Lung (tissue), 12 donors: ENCODE data around the gene ADRB2. TPM values are rescaled to one million over a fixed set of nuclear protein-coding genes. Genes with fewer than 3 reads are reported as not detected.
A peak's percentile ranks its signal among the peaks of the same experiment; 100 is the strongest.

Source experiments
- ATAC-seq: fragments of 200-7000 bp; cut with Tn5 transposase; one replicate; pipeline ENCODE4 v1.9.1; 2020; ENCODE audit warnings: moderate number of reproducible peaks; ENCODE audit not compliant: insufficient read depth, low FRiP score
- DNase-seq, 3 donors: peaks; one replicate each; pipeline ENCODE4 v3.0.0-alpha.2; 2013 to 2017
- H3K27ac ChIP-seq, 2 donors: one replicate each; pipeline ENCODE4 v1.5.1; 2013; ENCODE audit warnings: mild to moderate bottlenecking in 2 of 2, moderate library complexity in 2 of 2, control low read depth in 1 of 2, inconsistent platforms in 1 of 2, low read depth in 1 of 2, low read length in 1 of 2
- H3K27me3 ChIP-seq, 3 donors: one replicate each; pipeline ENCODE4 v1.5.1; 2013; ENCODE audit warnings: low read length in 2 of 3; ENCODE audit not compliant: control insufficient read depth in 3 of 3, insufficient read depth in 3 of 3
- H3K36me3 ChIP-seq, 4 donors: one replicate each; pipeline ENCODE4 v1.5.1; 2013; ENCODE audit warnings: low read length in 4 of 4, mild to moderate bottlenecking in 1 of 4, moderate library complexity in 1 of 4; ENCODE audit not compliant: control insufficient read depth in 4 of 4, insufficient read depth in 4 of 4
- H3K4me1 ChIP-seq, 5 donors: one replicate each; pipeline ENCODE4 v1.5.1; 2013; ENCODE audit warnings: low read length in 5 of 5, mild to moderate bottlenecking in 2 of 5, moderate library complexity in 1 of 5; ENCODE audit not compliant: control insufficient read depth in 5 of 5, insufficient read depth in 5 of 5
- H3K4me3 ChIP-seq: one replicate; pipeline ENCODE4 v1.5.1; 2013; ENCODE audit warnings: mild to moderate bottlenecking, control low read depth, moderate library complexity
- H3K9ac ChIP-seq, 2 donors: one replicate each; pipeline ENCODE4 v1.5.1; 2013; ENCODE audit warnings: low read length in 2 of 2, control low read depth in 1 of 2; ENCODE audit not compliant: insufficient read depth in 1 of 2
- H3K9me3 ChIP-seq, 4 donors: one replicate each; pipeline ENCODE4 v1.5.1; 2013; ENCODE audit warnings: low read length in 3 of 4, mild to moderate bottlenecking in 1 of 4, moderate library complexity in 1 of 4; ENCODE audit not compliant: control insufficient read depth in 4 of 4, insufficient read depth in 3 of 4
- CTCF ChIP-seq: IDR thresholded peaks from 2 replicates; pipeline ENCODE4 v1.5.1; 2012; ENCODE audit warnings: mild to moderate bottlenecking; ENCODE audit errors: control extremely low read depth, extremely low read depth
- WGBS, 2 donors: extraction: QIAGEN DNeasy Blood & Tissue Kit; methylation state at CpG; one replicate each; pipeline ENCODE4 v1.1.7; 2013; 5-methylcytosine and 5-hydroxymethylcytosine counted together
- polyA plus RNA-seq, 2 donors: library from polyadenylated mRNA; stranded (reverse); fragments of 200-250 nt; gene quantifications; one replicate each; pipeline ENCODE4 v1.2.1, GENCODE V29; 2013
- total RNA-seq, 2 donors: library from RNA; depleted of rRNA in 1 of 2; stranded (reverse); fragments of >200 nt in 1 of 2; gene quantifications; one replicate each; pipeline ENCODE4 v1.2.1, GENCODE V29; 2014 to 2021
- donor health status: control.
- donor health status: control.
- donor health status: Bipolar disorder and iron deficiency.
- donor health status: healthy.
- donor health status: DM: yes; HTN: yes; CAD: no.

Gene ADRB2
- total and polyA plus RNA-seq, 4 donors: 3.5 to 18.4 (median 9.5) TPM

GRCh38 chr5:148856424-148856823 lies 30.0 kb downstream of the ADRB2 start:
- H3K9ac ChIP-seq: no peak overlapping the region
- peak overlapping the region; percentile 4 to 29 for H3K27ac ChIP-seq
- WGBS, 2 donors: 47 to 90% methylated on average over 1 of the region's 1 CpG
- no peak for DNase-seq
- no peak overlapping the region for H3K4me3 ChIP-seq
- H3K36me3 ChIP-seq: peaks cover 0 to 3% (median 0%) of the 10 kb centered on the region in 4 donors
- H3K9me3 ChIP-seq: no peaks in the 10 kb centered on the region
- ATAC-seq: no peak
- TF ChIP-seq CTCF: no peak
- no peaks in the 10 kb centered on the region for H3K27me3 ChIP-seq
- peaks cover 0 to 27% (median 10%) of the 10 kb centered on the region in 5 donors for H3K4me1 ChIP-seq

GRCh38 chr5:148857474-148857873 lies 31.1 kb downstream of the ADRB2 start:
- H3K9ac ChIP-seq: no peak overlapping the region
- no peak for ATAC-seq
- H3K27ac ChIP-seq: no peak overlapping the region

GRCh38 chr5:148858106-148858505 lies 31.7 kb downstream of the ADRB2 start:
- no peak for ATAC-seq

More at GRCh38 chr5:148857474-148857873, 31.1 kb downstream of the ADRB2 start:
- WGBS, 2 donors: 96 to 98% methylated on average over 2 of the region's 2 CpGs
- H3K9me3 ChIP-seq: no peaks in the 10 kb centered on the region
- no peak for DNase-seq
- H3K27me3 ChIP-seq: no peaks in the 10 kb centered on the region
- no peak overlapping the region for H3K4me3 ChIP-seq
- peaks cover 0 to 2% (median 0%) of the 10 kb centered on the region in 4 donors for H3K36me3 ChIP-seq
- H3K4me1 ChIP-seq: peaks cover 0 to 27% (median 10%) of the 10 kb centered on the region in 5 donors
- no peak for TF ChIP-seq CTCF

More at GRCh38 chr5:148858106-148858505, 31.7 kb downstream of the ADRB2 start:
- Histone ChIP-seq H3K36me3 (peaks cover 0 to 2% (median 0%) of the 10 kb centered on the region in 4 donors), H3K4me1 (peaks cover 0 to 27% (median 10%) of the 10 kb centered on the region in 5 donors), H3K4me3 (no peak overlapping the region), H3K27me3 (no peaks in the 10 kb centered on the region), H3K9me3 (no peaks in the 10 kb centered on the region), H3K27ac (no peak overlapping the region), H3K9ac (no peak overlapping the region)
- DNase-seq: no peak
- 76 to 93% methylated on average over 2 of the region's 2 CpGs for WGBS, 2 donors
- no peak for TF ChIP-seq CTCF
